ENCODE results near the gene PLAGL1. TPM values are rescaled to one million over a fixed set of nuclear protein-coding genes. Genes with fewer than 3 reads are reported as not detected.

Gene PLAGL1
- total and polyA plus RNA-seq, 2 of the 13 experiments (the other 11 are each of a cell fraction or from before 2014, with no cell fraction given), result 0.60 to 2.3 TPM

DNA sequence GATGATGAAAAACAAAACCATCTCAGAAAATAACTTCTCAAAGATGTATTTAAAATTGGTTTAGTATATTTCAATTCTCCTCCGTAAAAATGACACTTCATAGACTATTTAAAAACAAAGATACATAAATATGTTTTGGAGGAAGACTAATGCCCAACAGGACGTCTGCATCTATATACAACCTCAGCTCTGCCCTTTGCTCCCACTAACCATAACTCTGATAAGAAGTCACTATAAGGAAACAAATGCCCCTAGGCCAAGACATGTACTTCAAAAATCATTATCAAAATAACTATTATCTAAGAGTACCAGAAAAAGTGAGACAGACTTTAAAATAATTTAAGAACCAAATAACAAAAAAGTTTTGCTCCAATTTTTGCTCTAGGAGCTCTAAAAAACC, 23.4 kb downstream of the PLAGL1 start (continued):
- TF ChIP-seq, protein P1, sequence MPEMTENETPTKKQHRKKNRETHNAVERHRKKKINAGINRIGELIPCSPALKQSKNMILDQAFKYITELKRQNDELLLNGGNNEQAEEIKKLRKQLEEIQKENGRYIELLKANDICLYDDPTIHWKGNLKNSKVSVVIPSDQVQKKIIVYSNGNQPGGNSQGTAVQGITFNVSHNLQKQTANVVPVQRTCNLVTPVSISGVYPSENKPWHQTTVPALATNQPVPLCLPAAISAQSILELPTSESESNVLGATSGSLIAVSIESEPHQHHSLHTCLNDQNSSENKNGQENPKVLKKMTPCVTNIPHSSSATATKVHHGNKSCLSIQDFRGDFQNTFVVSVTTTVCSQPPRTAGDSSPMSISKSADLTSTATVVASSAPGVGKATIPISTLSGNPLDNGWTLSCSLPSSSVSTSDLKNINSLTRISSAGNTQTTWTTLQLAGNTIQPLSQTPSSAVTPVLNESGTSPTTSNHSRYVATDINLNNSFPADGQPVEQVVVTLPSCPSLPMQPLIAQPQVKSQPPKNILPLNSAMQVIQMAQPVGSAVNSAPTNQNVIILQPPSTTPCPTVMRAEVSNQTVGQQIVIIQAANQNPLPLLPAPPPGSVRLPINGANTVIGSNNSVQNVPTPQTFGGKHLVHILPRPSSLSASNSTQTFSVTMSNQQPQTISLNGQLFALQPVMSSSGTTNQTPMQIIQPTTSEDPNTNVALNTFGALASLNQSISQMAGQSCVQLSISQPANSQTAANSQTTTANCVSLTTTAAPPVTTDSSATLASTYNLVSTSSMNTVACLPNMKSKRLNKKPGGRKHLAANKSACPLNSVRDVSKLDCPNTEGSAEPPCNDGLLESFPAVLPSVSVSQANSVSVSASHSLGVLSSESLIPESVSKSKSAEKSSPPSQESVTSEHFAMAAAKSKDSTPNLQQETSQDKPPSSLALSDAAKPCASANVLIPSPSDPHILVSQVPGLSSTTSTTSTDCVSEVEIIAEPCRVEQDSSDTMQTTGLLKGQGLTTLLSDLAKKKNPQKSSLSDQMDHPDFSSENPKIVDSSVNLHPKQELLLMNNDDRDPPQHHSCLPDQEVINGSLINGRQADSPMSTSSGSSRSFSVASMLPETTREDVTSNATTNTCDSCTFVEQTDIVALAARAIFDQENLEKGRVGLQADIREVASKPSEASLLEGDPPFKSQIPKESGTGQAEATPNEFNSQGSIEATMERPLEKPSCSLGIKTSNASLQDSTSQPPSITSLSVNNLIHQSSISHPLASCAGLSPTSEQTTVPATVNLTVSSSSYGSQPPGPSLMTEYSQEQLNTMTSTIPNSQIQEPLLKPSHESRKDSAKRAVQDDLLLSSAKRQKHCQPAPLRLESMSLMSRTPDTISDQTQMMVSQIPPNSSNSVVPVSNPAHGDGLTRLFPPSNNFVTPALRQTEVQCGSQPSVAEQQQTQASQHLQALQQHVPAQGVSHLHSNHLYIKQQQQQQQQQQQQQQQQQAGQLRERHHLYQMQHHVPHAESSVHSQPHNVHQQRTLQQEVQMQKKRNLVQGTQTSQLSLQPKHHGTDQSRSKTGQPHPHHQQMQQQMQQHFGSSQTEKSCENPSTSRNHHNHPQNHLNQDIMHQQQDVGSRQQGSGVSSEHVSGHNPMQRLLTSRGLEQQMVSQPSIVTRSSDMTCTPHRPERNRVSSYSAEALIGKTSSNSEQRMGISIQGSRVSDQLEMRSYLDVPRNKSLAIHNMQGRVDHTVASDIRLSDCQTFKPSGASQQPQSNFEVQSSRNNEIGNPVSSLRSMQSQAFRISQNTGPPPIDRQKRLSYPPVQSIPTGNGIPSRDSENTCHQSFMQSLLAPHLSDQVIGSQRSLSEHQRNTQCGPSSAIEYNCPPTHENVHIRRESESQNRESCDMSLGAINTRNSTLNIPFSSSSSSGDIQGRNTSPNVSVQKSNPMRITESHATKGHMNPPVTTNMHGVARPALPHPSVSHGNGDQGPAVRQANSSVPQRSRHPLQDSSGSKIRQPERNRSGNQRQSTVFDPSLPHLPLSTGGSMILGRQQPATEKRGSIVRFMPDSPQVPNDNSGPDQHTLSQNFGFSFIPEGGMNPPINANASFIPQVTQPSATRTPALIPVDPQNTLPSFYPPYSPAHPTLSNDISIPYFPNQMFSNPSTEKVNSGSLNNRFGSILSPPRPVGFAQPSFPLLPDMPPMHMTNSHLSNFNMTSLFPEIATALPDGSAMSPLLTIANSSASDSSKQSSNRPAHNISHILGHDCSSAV (CRISPR knock-in tag; IDR thresholded peaks at IDR 0.05; ENCODE audit: borderline replicate concordance), result no peak
- TF ChIP-seq, protein P2, sequence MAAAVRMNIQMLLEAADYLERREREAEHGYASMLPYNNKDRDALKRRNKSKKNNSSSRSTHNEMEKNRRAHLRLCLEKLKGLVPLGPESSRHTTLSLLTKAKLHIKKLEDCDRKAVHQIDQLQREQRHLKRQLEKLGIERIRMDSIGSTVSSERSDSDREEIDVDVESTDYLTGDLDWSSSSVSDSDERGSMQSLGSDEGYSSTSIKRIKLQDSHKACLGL (CRISPR knock-in tag; IDR thresholded peaks at IDR 0.05), result no peak
- no peak for TF ChIP-seq ZNF674 (CRISPR knock-in tag; IDR thresholded peaks at IDR 0.05; ENCODE audit: low read depth)
- TF ChIP-seq, protein P3, sequence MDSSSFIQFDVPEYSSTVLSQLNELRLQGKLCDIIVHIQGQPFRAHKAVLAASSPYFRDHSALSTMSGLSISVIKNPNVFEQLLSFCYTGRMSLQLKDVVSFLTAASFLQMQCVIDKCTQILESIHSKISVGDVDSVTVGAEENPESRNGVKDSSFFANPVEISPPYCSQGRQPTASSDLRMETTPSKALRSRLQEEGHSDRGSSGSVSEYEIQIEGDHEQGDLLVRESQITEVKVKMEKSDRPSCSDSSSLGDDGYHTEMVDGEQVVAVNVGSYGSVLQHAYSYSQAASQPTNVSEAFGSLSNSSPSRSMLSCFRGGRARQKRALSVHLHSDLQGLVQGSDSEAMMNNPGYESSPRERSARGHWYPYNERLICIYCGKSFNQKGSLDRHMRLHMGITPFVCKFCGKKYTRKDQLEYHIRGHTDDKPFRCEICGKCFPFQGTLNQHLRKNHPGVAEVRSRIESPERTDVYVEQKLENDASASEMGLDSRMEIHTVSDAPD (CRISPR knock-in tag; IDR thresholded peaks at IDR 0.05), result no peak
- no peak for TF ChIP-seq ZNF547 (CRISPR knock-in tag; IDR thresholded peaks at IDR 0.05)
- TF ChIP-seq, protein P4, sequence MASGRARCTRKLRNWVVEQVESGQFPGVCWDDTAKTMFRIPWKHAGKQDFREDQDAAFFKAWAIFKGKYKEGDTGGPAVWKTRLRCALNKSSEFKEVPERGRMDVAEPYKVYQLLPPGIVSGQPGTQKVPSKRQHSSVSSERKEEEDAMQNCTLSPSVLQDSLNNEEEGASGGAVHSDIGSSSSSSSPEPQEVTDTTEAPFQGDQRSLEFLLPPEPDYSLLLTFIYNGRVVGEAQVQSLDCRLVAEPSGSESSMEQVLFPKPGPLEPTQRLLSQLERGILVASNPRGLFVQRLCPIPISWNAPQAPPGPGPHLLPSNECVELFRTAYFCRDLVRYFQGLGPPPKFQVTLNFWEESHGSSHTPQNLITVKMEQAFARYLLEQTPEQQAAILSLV (CRISPR knock-in tag; IDR thresholded peaks at IDR 0.05; ENCODE audit: borderline replicate concordance), result no peak
